HG02678 (cell line): ENCODE measurements around the gene NHERF1.

Experiments used
- ATAC-seq: cut with Tn5 transposase; IDR thresholded peaks from one replicate; pipeline ENCODE4 v1.9.1; 2021; ENCODE audit warnings: mild to moderate bottlenecking, moderate library complexity; ENCODE audit not compliant: unreplicated experiment

The NHERF1 gene

DNA sequence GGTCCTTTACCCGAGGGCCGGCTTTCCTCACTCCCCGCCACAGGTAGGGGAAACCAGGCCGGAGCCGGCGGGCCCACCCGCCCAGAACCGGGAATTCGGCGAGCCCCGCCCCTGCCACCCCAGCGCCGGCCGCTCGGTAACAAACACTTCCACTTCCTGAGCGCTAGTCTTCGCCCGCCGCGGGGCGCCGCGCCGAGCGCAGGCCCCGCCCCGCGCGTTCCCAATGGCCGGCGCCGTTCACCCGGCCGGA, 224 bp upstream of the NHERF1 start:
- no peak for ATAC-seq

DNA sequence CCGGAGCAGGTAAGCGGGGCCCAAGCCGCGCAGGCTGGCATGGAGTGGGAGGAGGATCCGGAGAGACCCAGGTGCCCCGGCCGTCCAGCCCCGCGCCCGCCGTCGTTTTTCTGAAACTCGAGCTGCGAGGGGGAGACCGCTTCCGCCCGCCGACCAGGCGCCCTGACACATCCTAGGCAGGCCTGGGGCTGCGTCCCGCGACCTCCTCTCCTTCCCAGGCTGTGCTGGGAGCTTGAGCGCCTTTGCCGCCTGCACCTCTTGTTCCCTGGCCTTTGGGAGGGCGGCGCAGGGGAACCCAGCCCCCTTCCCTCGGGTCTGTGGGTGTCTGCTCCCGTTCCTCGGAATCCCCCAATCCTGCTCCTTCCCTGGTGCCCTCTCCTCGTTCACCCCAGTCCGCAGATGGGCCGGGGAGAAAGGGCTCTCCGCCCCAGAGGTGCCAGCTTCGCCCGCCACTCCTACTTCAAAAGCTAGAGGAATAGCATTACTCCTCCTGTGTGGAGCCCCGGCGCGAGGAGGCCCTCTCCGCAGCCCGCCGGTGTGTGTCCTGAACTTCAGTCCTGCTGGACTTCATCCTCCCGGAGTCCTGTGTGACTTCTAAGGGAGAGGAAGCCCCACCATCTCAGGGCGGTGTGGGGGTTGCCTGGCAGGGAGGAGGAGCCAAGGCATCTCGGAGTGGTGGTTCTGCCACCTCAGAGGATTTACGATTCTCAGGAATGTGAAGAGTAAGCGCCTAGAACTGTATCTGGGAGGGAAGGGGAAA, 1.0 kb downstream of the NHERF1 start:
- ATAC-seq, result peak; percentile 9

DNA sequence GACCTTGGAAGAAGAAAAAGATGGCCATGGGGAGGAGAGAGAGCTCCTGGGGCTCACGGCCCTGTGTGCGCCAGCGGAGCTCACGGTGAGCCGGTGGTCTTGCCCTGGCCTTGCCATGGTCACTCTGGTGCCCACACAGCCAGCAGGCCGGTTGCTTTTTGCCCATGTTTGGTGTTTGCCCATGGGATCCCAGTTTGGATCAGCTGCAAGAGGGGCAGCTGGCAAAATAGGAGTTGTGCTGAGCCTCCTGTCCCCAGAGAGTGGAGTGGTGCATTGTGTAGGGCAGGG, 1.6 kb downstream of the NHERF1 start:
- ATAC-seq, result no peak

DNA sequence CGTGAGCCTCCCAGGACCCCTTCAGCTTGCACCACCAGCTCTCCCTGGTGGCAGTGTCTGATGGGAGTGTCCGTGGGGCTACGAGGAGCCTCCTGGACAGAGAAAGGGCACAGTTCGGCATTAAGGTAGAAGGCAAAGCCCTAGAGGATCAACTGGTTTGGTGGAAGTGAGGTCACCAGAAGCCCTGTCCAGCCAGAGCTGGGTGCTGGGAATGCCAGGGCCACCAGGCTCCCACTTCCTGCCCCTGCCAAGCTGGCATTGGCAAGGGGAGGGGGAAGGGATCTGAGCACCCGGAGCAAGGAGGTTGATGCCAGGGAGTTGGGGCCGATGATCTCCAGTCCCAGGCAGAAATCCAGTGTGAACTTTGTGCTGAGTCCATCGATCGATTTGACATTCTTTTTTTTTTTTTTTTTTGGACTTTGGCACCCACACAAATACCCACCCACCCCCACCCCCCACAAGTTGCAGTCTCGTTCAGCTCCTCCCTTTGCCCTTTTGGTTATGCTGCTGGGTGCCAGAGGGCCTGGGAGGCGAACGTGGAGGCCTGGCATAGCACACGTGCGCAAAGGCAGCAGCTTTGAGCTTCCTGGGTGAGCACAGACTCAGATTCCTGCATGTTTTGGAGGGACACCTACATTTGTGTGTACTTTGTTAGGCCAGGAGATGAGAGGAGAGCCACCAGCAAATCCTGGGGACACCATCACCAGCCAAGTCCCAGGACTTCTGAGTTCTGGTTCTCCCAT, 2.1 kb downstream of the NHERF1 start:
- ATAC-seq, result no peak

DNA sequence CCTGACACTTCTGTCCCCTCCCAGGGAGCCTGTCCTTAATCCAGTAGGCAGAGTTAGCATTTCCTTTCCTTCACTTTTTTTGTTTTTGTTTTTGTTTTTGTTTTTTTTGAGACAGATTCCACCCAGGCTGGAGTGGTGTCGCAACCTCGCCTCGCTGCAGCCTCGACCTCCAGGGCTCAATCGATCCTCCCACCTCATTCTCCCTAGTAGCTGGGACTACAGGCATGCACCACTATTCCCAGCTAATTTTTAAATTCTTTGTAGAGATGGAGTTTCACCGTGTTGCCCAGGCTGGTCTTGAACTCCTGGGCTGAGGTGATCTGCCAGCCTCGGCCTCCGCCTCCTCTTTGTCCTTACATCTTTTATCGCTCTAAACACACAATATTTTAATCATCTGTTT, 4.0 kb downstream of the NHERF1 start:
- no peak for ATAC-seq

DNA sequence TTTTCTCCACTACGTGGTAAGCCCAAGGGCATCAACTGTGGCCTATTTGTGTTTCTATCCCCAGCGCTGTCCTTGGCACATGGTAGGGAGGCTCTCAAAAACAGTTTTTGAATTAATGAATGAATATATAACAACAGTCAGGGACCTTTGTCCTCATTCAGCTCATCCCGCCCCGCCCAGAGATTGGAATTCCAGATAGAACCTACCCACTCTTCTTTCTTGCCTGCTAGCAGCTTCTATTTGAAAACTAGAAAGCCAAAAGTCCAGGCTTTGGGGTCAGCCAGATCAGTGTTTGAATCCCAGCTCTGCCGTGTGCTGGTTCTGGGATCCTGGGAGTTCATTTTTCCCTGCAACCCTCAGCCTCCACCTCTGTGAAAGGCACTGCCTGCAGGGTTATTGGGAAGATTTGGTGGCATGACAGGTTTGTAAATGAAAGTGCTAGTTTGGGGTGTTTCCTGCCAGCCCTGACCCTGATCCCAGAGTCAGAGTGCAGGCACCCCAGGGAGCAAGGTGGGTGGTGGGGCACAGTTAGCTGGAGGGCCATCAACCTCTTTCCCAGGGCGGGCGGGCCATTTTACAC, 4.5 kb downstream of the NHERF1 start:
- no peak for ATAC-seq

DNA sequence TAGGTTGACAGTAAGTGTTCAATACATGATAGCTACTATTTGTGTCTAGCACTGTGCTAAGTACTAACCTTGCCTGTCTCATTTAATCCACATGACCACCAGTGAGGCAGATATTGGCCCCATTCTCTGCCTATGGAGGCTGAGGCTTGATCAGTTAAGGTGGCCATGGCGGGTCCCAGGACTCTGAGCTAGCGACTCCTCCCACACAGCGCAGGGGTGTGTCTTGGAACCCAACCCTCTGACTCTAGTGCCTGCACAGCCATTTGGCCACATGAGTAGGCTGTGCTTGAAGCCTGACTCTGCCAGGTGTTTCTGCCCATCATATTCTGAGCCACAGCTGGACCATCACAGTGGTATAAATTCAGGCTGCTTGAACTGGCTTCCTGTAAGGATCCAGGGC, 6.4 kb downstream of the NHERF1 start:
- ATAC-seq, result no peak

DNA sequence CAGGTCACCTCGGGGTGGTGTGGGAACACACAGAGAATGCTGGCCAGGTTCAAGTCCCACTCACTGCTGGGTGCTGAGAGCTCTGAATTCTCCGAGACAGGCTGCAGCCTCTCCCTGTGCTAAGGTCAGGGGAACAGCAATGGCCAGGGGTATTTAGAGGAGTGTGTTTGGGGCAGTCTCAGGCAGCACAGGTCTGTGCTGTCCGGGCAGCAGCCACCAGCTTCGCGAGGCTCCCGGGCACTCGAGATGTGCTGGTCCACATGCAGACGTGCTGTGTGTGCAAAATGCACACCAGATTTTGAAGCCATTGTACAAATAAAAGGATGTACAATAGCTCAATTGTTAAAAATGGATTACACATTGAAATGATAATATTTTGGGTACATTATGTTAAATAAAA, 7.1 kb downstream of the NHERF1 start:
- ATAC-seq, result no peak

DNA sequence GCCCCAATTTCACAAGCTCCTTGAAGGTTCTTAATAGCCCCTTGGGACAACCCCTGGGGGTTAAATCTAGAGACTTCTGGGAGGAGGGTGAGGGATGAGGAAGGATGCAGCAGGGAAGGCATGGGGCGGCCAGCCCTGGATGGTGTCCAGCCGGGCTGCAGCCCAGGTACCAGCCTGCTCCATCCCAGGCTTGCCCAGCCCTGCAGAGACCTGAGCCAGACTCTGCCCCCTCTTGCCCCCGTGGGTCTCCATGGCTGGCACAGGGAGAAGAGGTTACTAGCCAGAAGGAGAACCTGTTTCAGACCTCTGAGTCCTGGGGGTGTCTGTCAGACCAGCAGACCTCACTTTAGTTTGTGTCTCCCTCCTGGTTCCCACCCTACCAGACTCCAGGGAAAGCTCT, 8.5 kb downstream of the NHERF1 start:
- no peak for ATAC-seq

DNA sequence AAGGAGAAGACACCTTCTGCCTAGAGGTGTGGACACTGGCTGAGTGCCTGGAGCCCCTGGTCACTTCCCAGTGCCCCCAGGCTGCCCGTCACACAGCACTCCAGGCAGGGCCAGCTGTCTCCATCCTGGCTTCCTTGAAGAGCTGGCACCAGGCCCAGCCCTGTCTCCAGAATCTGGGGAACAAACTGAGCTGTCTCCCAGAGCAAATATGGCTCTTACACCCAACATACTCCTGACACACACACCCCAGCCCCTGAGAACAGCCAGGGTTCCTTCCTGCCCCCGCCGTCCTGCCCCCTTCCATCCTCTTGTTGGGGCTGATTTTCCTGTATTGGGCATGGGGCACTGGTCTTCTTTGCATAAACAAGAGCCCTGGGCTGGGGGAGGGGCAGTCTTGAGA, 9.1 kb downstream of the NHERF1 start:
- ATAC-seq, result no peak

DNA sequence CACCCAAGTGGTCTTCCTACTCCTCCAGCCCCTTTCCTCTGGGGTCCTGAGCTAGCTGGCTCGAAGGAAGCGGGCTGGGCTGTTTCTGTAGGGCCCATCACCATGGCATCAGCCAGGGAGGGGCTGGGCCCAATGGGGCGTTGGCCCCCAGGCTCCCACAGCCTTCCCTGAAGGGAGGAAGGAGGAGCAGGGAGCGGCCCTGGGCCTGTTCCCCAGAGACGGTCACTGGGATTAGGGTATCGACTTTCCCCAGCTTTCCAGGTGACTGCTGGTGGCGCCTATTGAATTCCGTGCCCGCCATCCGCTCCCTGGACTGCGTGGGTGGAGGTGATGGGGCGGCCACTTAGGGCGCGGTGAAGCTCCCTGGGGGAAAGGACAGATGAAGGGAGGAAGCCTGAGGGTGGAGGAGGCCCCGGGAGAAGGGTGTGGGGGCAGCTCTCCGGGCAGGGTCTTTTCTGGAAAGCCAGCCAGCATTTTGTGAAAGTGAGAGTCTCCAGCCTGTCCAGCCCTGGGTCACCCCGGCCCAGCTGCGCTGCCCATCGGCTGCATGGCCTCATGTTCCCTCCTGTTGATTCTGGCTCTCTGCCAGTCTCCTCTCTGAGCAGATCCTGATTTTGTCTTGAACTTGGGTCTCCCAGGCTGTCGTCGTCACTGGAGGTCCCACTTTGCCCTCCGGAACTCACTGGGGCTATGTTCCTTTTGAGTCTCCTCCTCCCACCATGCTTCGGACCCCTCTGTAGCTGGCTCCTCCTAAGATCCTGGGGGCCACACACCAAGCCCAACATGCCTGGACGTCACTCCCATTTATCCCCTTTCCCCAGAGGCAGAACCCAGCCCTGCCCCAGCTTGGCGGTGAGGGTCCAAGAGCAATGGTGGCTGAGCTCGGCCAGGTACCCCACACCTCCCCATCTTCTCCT, 9.8 kb downstream of the NHERF1 start:
- ATAC-seq, result no peak

DNA sequence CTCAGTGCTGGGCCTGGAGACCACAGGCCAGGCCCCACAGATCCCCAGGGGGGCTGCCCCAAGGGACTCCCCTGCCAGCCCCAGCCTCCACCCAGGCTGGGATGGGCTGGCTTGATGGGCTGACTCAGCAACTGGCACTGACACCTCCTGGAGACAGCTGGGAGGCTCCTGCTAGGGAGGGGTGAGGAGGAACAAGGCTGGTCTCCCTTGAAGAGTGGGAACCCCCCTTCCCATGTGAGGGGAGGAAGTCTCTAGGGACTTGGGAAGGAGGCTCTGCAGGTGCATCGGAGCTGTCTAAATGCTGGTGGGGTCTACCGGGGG, 10.4 kb downstream of the NHERF1 start:
- ATAC-seq, result no peak

DNA sequence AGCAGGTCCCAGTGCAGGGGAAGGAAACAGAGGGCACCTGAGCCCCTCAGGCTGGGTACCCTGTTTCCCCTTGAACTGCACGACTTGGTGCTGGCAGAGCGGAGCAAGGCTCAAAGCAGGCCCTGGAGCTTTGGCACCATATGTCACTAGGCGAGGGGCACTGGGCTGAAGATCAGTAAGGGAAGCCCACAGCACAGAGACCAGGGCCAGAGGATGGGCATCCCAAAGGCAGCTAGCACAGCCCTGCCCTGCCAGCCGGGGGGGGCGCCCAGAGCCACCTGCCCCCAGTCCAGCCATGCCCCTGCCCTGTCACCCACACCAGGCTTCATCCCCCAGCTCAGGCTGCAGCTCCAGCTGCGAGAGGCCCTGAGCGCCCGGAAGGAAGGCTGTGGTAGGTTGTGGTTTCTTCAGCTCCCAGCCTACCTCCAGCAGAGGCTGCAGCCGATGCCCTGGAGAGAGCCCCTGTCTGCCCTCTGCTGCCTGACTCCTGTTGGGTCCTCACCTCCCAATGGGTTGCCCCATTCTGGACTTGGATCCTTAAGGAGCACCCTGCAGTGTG, 10.9 kb downstream of the NHERF1 start:
- peak; percentile 77 for ATAC-seq

DNA sequence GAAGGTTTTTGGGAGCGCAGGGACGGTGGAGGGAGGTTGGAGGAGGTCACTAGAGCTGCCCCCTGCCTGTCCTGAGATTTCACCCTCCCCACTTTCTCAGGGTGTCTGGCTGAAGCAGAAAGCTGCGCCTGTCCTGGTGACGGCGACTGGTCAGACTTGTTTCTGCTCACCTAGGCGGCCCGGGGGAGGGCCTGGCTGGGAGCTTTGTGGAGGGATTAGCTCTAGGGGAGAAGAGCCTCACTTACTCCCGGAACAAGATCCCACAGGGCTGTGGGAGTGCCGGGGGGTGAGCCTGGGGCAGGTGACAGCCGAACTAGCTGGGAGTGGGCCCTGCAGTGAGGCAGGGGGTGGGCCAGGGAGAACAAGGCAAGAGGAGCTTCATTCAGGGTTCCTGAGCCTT, 11.5 kb downstream of the NHERF1 start:
- ATAC-seq, result no peak

DNA sequence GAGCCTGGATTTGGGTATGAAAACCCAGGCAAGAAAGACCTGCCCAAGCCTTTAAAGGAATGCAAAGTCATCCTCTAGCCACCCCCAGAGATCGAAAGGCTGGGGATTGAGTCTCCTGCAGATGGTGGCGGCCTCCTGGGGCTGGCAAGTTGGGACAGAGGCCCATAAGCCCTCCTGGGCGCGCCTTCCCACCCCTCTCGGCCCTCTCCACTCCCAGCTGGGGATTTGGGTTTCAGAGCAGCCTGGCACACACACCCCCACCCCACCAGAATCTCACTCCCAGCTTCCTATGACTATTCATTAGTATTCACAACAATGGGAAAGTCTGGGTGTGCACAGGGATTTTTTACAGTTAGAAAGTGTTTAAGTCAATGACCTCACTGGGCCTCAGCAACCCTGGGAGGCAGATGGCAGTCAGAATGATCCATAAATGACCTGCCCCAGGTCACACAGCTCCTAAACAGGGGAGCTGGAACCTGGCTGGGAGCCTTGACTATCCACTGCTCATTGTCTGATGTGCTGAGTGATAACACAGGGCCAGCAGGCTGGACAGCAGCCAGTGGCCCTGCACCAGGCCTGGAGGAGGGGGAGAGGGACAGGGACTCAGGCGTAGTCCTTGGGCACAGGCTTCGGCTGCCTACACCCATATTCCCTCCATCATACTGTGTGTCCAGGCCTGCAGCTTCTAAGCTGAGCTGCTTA, 12.1 kb downstream of the NHERF1 start:
- no peak for ATAC-seq

DNA sequence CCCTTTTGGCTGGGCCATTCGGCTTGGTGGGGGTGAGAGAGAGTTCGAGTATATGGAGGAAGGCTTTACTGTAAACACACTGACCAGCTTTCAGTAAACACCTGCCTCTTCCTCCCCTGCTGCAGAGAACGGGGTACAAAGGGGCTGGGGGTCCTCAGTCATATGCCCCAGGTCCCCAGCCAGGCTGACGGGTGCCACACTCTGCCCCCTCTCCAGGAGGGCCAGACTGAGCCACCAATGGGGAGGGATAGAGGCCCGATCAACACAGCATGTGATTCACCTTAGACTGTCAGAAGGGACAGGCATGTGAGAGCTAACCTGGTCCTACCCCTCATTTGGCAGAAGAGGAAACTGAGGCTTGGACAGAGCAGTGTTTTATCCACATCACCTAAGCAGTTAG, 13.0 kb downstream of the NHERF1 start:
- ATAC-seq, result no peak

DNA sequence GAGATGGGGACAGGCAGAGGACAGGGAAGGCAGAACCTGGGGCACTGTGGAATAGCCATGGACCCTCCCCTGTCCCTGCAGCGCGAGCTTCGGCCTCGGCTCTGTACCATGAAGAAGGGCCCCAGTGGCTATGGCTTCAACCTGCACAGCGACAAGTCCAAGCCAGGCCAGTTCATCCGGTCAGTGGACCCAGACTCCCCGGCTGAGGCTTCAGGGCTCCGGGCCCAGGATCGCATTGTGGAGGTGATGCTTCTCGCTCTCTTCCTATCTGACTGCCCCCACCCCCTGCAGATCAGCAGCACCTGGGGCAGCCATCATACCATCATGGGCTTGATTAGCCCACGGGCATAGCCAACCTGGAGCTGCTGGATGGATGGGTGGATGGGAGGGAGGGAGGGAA, 13.5 kb downstream of the NHERF1 start:
- no peak for ATAC-seq

DNA sequence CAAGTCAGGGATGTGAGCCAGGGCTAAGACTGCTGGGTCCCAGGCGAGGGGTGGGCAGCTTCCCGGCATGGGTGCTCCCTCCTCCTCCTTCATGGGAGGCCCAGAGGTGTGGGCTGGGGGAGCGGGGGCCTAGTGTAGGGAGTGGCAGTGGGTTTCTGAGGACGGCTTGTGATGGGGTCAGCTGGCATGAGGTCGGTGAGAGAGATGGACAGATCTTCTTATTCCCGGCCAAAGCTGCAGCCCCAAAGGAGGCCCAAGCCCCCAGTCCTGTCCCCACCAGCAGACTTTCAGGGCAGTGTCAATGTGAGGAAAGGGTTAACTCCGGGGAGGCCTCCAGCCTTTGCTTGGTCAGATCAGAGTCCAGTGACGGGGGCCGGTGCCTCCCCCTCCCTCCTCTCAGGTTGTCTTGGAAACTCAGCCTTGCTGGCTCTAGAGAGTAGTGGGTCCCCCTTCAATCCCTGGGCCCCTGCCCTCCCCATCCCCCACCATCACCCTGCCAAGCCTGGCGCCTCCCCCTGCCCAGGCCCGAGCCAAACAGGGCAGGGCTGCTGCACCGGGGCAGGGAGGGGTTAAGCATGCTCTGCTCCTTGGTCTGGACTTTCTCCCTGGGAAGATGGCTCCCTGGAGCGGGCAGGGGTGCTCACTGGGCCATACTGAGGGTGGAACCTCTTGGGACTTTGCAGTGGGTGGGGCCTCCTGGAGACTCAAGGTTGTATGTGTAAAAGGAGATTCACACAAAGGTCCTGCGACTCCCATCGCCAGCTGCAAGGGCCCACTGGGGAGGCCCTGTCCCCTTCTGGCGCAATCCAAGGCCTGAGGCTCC, 15.3 kb downstream of the NHERF1 start:
- no peak for ATAC-seq

DNA sequence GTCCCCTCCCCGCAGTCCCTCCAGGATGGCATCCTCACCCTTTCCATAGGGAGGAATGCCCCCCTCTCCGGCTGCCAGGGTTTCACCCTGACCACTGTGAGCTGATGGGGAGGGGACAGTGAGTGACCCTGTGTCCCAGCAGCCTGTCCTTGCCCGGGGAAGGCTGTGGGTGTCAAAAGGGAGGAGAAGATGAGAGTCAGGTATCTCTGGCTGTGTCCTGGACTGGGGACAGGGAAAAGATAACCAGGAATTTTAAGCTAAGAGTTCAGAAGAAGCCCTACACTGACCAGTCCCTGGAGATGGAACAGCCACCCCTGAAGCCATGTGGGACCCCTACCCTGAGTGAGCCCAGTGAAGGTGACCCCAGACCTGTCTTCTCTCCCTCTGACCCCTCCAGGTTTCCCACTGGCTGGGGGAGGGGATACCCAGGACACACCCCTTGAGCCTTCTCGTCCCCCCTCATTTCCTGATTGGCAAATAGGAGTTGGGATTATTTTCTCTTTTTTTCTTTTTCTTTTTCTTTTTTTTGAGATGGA, 16.4 kb downstream of the NHERF1 start:
- ATAC-seq, result no peak

DNA sequence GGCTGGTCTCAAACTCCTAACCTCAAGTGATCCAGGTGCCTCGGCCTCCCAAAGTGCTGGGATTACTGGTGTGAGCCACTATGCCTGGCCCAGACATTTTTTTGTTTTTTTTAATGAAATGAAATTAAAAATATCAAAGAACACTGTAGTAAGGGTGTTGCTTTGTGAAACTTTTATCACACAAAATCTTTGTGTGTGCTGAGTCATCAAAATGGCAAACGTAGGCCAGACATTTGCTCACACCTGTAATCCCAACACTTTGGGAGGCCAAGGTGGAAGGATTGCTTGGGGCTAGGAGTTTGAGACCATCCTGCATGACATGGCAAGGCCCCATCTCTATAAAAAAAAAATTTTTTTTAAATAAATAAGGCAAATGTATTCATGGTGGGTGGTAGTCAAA, 18.0 kb downstream of the NHERF1 start:
- no peak for ATAC-seq
